GM19240 (cell line): ENCODE results near the gene ZNF749.
A peak's percentile ranks its signal among the peaks of the same experiment; 100 is the strongest.

ENCODE experiments used
- DNase-seq: peaks from one replicate; pipeline ENCODE4 v3.0.0; 2011; ENCODE audit warnings: low spot score; ENCODE audit not compliant: insufficient read length

Gene ZNF749

GRCh38 chr19:57435062-57435978 lies at the start of gene ZNF749:
TSS of gene ZNF749 (plus strand) at chr19:57435325. CDS start at chr19:57435579, 254 bp downstream.
- DNase-seq, result peak; percentile 88

- no peak for DNase-seq
Observed at GRCh38 chr19:57389194-57389729, 45.9 kb upstream of the ZNF749 start.

- DNase-seq, result peak; percentile 68
Observed at GRCh38 chr19:57389730-57390598, 45.2 kb upstream of the ZNF749 start, which contains the start of gene ZNF548. TSS of gene ZNF548 (plus strand) at chr19:57389854. CDS start at chr19:57390100, 246 bp downstream.

GRCh38 chr19:57395710-57396109 lies 39.4 kb upstream of the ZNF749 start:
- DNase-seq, result no peak

GRCh38 chr19:57398868-57399267 lies 36.3 kb upstream of the ZNF749 start:
- no peak for DNase-seq

- DNase-seq, result no peak
Observed at GRCh38 chr19:57403737-57404563, 31.2 kb upstream of the ZNF749 start.

- peak; percentile 49 for DNase-seq
Observed at GRCh38 chr19:57406516-57407123, 28.5 kb upstream of the ZNF749 start.

GRCh38 chr19:57410877-57411671 lies 24.1 kb upstream of the ZNF749 start, which contains the start of gene ZNF17:
TSS of gene ZNF17 (plus strand) at chr19:57411161. CDS start at chr19:57413616, 2,455 bp downstream.
- peak; percentile 92 for DNase-seq

GRCh38 chr19:57419439-57419838 lies 15.7 kb upstream of the ZNF749 start:
- DNase-seq, result no peak

GRCh38 chr19:57421037-57421436 lies 14.1 kb upstream of the ZNF749 start:
- DNase-seq, result no peak

- no peak for DNase-seq
Observed at GRCh38 chr19:57434386-57435061, 601 bp upstream of the ZNF749 start.

- DNase-seq, result no peak
Observed at GRCh38 chr19:57436417-57436816, 1.3 kb downstream of the ZNF749 start.

GRCh38 chr19:57437931-57438330 lies 2.8 kb downstream of the ZNF749 start:
- DNase-seq, result no peak

GRCh38 chr19:57438925-57439324 lies 3.8 kb downstream of the ZNF749 start:
- no peak for DNase-seq

- no peak for DNase-seq
Observed at GRCh38 chr19:57441979-57442752, 7.0 kb downstream of the ZNF749 start.

GRCh38 chr19:57443121-57443696 lies 8.1 kb downstream of the ZNF749 start:
- DNase-seq, result no peak

GRCh38 chr19:57452307-57452706 lies 17.2 kb downstream of the ZNF749 start:
- no peak for DNase-seq
